ENCODE results near the gene DGLUCY.
"Not testable (repeated sequence)": the region's sequence is repeated elsewhere in the genome, so short reads cannot be mapped to it uniquely, and the experiment has no call there.

DGLUCY gene

GRCh38 chr14:91233936-91234790 is 120.3 kb downstream of the DGLUCY start:
- DNase-seq (ENCODE audit: low read depth in 2 of 2): no peak

- no peak for DNase-seq (ENCODE audit: low read depth in 2 of 2)
Observed at GRCh38 chr14:91234791-91235114, 120.9 kb downstream of the DGLUCY start.

GRCh38 chr14:91235841-91236240 is 122.0 kb downstream of the DGLUCY start:
- no peak for DNase-seq (ENCODE audit: low read depth in 2 of 2)

- no peak for DNase-seq (ENCODE audit: low read depth in 2 of 2)
Observed at GRCh38 chr14:91237219-91237618, 123.3 kb downstream of the DGLUCY start.

DNA sequence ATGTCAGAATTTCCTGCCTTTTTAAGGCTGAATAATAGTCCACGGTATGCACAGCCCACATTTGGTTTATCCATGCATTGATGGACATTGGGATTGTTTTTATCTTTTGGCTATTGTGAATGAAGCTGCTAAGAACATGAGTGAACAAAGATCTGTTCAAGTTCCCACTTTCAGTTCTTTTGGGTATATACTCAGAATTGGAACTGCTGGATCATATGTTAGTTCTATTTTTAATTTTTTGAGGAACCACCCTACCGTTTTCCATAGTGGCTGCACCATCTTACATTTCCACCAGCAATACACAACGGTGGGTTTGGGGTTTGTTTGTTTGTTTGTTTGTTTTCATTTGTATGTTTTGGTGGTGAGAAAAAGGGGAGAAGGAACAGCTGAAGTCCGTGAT is 124.2 kb downstream of the DGLUCY start:
- no peak for DNase-seq (ENCODE audit: low read depth in 2 of 2)

DNA sequence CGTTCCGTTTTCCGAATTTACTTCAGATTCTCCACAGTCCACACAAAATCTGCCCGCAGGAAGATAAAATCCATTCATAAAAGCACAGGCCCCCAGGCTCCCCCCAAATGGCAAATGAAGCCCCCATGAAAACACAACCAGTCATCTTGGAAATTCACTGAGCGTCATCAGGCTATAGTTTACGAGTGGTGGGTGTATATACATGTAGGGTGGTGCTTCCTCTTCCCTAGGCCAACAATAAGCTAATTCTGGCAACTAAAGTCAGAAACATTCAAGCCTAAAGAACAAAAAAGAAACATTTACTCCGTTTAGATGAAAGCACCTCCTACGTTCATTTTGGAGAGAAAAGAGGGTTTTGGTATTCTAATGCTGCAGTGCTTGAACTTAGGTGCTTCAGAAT is 124.8 kb downstream of the DGLUCY start:
- no peak for DNase-seq (ENCODE audit: low read depth in 2 of 2)

DNA sequence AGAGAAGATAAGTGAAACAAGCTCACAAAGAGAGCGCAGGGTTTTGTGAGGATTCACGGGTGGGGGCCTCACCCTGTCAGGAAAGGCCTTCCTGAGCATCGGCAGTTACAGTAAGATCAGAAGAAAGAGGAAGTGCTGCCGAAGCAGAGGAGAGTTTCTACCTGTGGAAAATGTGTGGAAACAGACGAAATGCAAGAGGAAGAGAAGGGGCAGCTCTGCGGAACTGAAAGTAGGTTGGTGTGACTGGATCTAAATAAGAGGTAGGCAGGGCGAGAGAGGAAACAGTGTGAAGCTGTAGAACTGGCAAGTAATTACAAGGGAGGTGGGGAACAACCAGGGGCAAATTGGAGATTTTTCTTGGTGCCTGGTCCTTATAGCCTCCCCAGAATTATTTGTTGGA is 128.0 kb downstream of the DGLUCY start:
- DNase-seq (ENCODE audit: low read depth in 2 of 2): no peak

- no peak for DNase-seq (ENCODE audit: low read depth in 2 of 2)
Observed at GRCh38 chr14:91242635-91243034, 128.8 kb downstream of the DGLUCY start.

DNA sequence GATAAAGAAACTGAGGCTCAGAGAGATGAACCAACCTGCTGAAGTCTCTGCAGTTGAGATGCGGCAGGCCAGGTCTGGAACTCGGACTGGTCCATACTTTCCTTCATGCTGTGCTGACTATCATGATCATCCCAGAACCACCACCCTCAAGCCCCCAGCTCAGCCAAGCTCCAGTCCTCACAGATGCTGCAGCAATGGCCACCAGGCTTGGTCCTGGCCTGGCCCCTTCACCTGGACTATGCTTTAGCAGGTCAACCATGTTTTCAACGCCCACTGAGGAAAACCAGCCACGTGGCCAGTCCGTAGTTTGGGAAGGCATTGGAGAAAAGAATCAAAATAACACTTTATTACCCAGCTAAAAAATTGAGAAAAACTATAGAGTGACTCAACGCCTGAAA is 129.2 kb downstream of the DGLUCY start:
- DNase-seq (ENCODE audit: low read depth in 2 of 2): no peak

GRCh38 chr14:91244501-91244901 is 130.6 kb downstream of the DGLUCY start, which contains the start of gene GPR68:
Gene GPR68, minus strand, starts transcription at chr14:91244704. Its CDS starts 9,654 bp downstream, at chr14:91235050.
- no peak for DNase-seq (ENCODE audit: low read depth in 2 of 2)

- peak in 1 of 2 donors; percentile 66 for DNase-seq (ENCODE audit: low read depth in 2 of 2)
Observed at GRCh38 chr14:91245029-91245428, 131.2 kb downstream of the DGLUCY start.

DNA sequence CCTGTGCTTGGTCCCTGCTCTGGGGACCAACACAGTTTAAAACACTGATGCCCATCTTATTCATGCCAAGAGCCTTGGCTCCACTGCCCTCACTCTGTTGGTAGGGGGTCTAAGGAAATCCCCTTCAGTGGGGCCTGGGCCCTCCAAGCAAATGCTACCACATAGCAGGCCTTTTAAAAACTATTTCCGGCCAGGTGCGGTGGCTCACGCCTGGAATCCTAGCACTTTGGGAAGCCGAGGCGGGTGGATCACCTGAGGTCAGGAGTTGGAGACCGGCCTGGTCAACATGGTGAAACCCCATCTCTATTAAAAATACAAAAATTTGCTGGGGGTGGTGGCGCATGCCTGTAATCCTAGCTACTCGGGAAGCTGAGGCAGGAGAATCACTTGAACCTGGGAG is 131.7 kb downstream of the DGLUCY start:
- DNase-seq (ENCODE audit: low read depth in 2 of 2): not testable (repeated sequence)

DNA sequence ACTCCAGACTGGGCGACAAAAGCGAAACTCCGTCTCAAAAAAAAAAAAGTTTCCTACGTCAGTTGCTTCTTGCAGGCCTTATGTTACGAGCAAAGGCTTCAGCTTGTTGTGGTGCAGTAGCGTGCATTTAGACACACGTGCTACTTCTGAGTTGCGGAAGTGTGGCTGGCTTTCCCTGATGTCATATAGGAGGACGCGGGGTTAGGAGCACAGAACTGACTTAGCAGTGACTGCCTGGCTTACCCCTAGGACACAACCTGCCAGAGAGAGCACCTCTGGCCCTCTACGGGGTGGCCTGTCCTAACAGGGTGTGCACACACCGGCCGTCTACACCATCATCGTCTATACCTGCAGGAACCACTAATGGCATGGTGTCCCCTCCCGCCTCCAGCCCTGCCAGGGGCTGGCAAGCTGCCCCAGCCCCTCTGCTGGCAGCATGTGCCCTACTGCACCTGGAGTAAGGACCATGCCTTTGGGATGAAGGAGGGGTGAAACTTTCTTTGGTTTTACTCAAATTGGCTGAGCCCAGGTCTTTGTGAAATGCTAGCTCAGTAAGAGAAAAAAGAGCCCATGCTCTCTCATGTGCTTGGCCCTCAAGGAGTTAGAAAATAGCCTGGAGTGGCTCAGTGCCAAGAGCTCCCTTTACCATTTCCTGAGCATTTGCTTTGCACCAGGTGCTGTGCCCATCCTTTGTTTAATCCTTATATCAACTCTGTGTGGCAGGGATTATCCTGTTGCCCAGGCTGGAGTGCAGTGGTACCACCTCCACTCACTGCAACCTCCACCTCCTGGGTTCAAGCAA is 132.4 kb downstream of the DGLUCY start:
- peak in 1 of 2 donors; percentile 62 for DNase-seq (ENCODE audit: low read depth in 2 of 2)

- DNase-seq (ENCODE audit: low read depth in 2 of 2): no peak
Observed at GRCh38 chr14:91249841-91250616, 136.2 kb downstream of the DGLUCY start.

GRCh38 chr14:91250912-91251311 is 137.0 kb downstream of the DGLUCY start:
- DNase-seq (ENCODE audit: low read depth in 2 of 2): no peak

DNA sequence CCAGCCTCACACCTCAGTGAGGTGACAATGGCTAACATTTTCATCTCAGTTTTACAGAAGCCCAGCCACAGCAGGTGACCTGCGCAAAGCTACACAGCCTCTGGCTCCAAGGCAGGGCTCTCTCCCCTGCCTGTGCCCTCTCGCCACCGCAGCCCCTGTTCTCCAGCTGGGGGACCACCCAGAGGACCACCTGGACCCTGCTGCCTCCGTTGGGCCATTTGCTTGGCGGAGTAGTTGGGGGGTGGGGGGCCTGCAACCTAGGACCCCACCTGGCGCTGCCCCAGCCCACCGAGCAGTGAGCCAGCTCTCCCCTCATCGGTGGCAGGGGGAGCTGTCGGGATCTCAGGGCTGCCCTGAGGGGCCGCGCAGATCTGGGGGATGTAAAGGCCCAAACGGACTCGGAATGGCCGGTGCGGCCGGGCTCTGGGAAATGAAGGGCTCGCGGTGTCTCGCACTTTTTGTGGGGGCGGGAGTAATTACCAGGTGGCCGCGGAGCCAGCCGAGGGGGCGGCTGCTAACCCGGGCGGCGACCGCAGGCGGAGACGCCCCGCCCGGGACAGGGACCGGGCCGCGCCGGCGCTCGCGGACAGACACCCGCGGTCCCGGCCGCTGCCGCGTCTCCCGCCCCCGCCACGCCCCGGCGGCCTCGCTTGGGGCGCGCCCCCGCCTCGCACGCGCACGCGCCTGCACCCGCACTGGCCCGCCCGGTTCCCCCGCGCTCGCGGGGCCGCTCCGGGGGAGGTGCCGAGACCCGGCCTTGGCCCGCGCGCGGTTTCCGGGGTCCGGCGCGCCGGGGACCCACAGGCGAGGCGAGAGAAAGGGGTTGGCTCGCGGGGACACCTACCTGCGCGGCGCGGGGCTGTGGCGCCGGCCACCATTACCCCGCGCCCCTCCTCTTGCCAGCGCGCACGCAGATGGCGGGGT is 139.3 kb downstream of the DGLUCY start:
- peak in 1 of 2 donors; percentile 47 for DNase-seq (ENCODE audit: low read depth in 2 of 2)

DNA sequence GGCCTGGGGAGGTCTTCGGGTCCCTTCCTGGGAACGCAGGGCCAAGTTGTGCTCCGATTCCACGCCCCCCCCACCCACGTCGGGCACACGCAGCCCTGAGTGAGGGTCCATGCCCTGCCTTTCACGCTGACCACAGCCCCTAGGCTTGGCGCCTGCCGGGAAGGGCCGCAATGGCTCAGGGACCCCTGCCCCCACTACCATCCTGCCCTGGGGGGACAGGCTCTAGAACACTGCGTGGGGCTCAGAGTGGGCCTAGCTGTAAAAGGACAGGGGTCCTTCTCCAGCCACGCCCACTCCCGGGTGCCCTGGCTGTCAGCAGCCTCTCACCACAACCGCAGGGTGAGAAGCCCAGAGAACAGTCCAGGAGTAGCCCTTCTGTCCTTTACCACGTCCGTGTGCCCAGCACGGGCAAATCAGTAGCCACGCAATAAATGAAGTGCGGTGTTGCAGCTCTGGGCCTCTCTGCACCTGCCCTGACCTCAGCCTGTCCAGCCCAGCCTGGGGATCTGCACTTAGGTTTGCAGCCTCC is 140.0 kb downstream of the DGLUCY start:
- DNase-seq (ENCODE audit: low read depth in 2 of 2): no peak

- DNase-seq (ENCODE audit: low read depth in 2 of 2): no peak
Observed at GRCh38 chr14:91254461-91254860, 140.6 kb downstream of the DGLUCY start.

GRCh38 chr14:91255026-91255695 is 141.3 kb downstream of the DGLUCY start:
- no peak for DNase-seq (ENCODE audit: low read depth in 2 of 2)

DNA sequence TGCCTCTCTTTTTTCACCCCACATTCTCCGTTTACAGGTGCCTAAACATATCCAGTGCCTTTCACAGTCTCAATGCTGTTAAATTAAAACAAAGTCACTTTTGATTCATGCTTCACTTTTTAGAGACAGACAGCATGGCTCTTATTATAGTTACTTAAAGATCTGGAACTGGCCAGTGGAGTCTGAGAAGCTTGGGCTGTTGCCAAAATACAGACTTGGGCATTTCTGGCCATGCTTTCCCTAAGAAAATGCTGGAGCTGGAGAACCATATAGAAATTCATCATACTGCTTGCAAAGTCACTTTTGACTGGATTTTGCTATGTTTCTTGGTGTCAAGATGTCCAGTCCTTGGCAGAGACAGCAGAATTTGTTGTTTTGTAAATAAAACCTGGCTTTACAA is 142.8 kb downstream of the DGLUCY start:
- DNase-seq (ENCODE audit: low read depth in 2 of 2): no peak

All from stimulated activated CD8-positive, alpha-beta memory T cell treated with anti-CD3 and anti-CD28 coated beads, Interleukin-15, amount 100 ng/mL, for 4 hours (primary cell).